Measurements from ENCODE around the gene PMF1. TPM values are rescaled to one million over a fixed set of nuclear protein-coding genes. Genes with fewer than 3 reads are reported as not detected.

Gene PMF1
- total RNA-seq, 4 donors from 2014 or later = 39.9 to 52.8 (median 43.6) TPM

DNA sequence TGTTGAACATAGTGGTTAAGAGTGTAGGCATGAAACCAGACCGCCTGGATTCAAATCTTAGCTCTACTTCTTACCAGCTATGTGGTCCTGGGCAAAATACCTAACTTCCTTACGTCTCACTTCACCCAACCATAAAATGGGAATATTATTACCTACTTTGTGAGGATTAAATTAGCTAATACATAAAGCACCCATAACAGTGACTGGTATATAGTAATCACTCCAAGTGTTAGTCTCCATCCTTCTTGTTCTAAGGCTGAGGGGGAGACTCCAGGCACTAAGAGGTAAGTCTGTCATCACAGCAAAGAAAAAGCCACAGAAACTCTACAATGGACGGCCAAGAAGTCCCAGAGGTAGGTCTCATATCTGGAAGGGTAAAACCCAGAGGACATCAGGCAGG is 67.0 kb downstream of the PMF1 start:
- Histone ChIP-seq H3K27me3 (no peaks in the 10 kb centered on the region), H3K9me3 (no peaks in the 10 kb centered on the region), H3K4me1 (peaks cover 0 to 33% (median 4%) of the 10 kb centered on the region in 4 donors), H3K36me3 (peaks cover 0 to 42% (median 0%) of the 10 kb centered on the region in 3 donors), H3K4me3 (no peak overlapping the region), H3K27ac (no peak overlapping the region)
- no peak for TF ChIP-seq POLR2A (IDR thresholded peaks at IDR 0.05)
- TF ChIP-seq CTCF (IDR thresholded peaks at IDR 0.05) = no peak
- no peak for DNase-seq

GRCh38 chr1:156281281-156281680 is 68.5 kb downstream of the PMF1 start:
- TF ChIP-seq POLR2A (IDR thresholded peaks at IDR 0.05) (no peak), CTCF (IDR thresholded peaks at IDR 0.05) (no peak)
- DNase-seq = no peak
- Histone ChIP-seq H3K4me1 (peaks cover 0 to 33% (median 4%) of the 10 kb centered on the region in 4 donors), H3K9me3 (no peaks in the 10 kb centered on the region), H3K36me3 (peaks cover 0 to 35% (median 0%) of the 10 kb centered on the region in 3 donors), H3K4me3 (peak overlapping the region; percentile 68 to 92 (median 80)), H3K27ac (peak overlapping the region in 3 of 4 donors; percentile 91 to 93 (median 93)), H3K27me3 (no peaks in the 10 kb centered on the region)

- no peaks in the 10 kb centered on the region for H3K27me3 ChIP-seq
- DNase-seq = no peak
- peaks cover 0 to 33% (median 4%) of the 10 kb centered on the region in 4 donors for H3K4me1 ChIP-seq
- H3K36me3 ChIP-seq = peaks cover 0 to 29% (median 0%) of the 10 kb centered on the region in 3 donors
- TF ChIP-seq POLR2A (IDR thresholded peaks at IDR 0.05) = no peak
- TF ChIP-seq CTCF (IDR thresholded peaks at IDR 0.05) = peak in 1 of 6 experiments; percentile 5
- H3K4me3 ChIP-seq = peak overlapping the region; percentile 68 to 92 (median 80)
- H3K9me3 ChIP-seq = no peaks in the 10 kb centered on the region
- H3K27ac ChIP-seq = peak overlapping the region; percentile 91 to 93 (median 93)
Measured at GRCh38 chr1:156281693-156282478, 69.1 kb downstream of the PMF1 start.

- peak within 1 kb of the TSS; percentile 91 to 93 (median 93) for H3K27ac ChIP-seq
- TF ChIP-seq CTCF (IDR thresholded peaks at IDR 0.05) (no peak), POLR2A (IDR thresholded peaks at IDR 0.05) (peak; percentile 91 to 93)
- H3K9me3 ChIP-seq = no peaks in the 10 kb centered on the region
- H3K4me1 ChIP-seq = peaks cover 0 to 33% (median 4%) of the 10 kb centered on the region in 4 donors
- peak within 1 kb of the TSS; percentile 68 to 92 (median 80) for H3K4me3 ChIP-seq
- peaks cover 0 to 21% (median 0%) of the 10 kb centered on the region in 3 donors for H3K36me3 ChIP-seq
- peak; percentile 95 to 98 (median 95) for DNase-seq
- no peaks in the 10 kb centered on the region for H3K27me3 ChIP-seq
Measured at GRCh38 chr1:156282479-156283222, 69.8 kb downstream of the PMF1 start, which contains the start of gene SMG5. Gene SMG5, minus strand, starts transcription at chr1:156282825. Its CDS starts 145 bp downstream, at chr1:156282680.

GRCh38 chr1:156283521-156283920 is 70.7 kb downstream of the PMF1 start:
- H3K4me1 ChIP-seq = peaks cover 0 to 33% (median 4%) of the 10 kb centered on the region in 4 donors
- DNase-seq = no peak
- H3K9me3 ChIP-seq = no peaks in the 10 kb centered on the region
- H3K27ac ChIP-seq = no peak overlapping the region
- H3K4me3 ChIP-seq = peak overlapping the region; percentile 68 to 92 (median 80)
- peaks cover 0 to 12% (median 0%) of the 10 kb centered on the region in 3 donors for H3K36me3 ChIP-seq
- no peak for TF ChIP-seq POLR2A (IDR thresholded peaks at IDR 0.05)
- TF ChIP-seq CTCF (IDR thresholded peaks at IDR 0.05) = no peak
- H3K27me3 ChIP-seq = no peaks in the 10 kb centered on the region
